Keratinocyte (primary cell): ENCODE data around the gene PPM1A. TPM values are rescaled to one million over a fixed set of nuclear protein-coding genes. Genes with fewer than 3 reads are reported as not detected.

Experiments used
- DNase-seq: peaks from one replicate; pipeline ENCODE4 v3.0.0-alpha.2; 2011; ENCODE audit warnings: low read depth, missing footprints, low spot score
- FAIRE-seq: peaks from 2 replicates; lab custom pipeline; 2011; peaks lifted over from hg19 to GRCh38; lab: Jason Lieb, UNC
- H2AFZ ChIP-seq: 2 replicates; pipeline ENCODE4 v1.6.0; 2012; ENCODE audit warnings: low read length, control low read depth, inconsistent platforms; ENCODE audit not compliant: control insufficient read depth
- H3K27ac ChIP-seq: 2 replicates; pipeline ENCODE4 v1.5.1; 2011; ENCODE audit warnings: low read length; ENCODE audit not compliant: control insufficient read depth, insufficient read depth
- H3K27me3 ChIP-seq: 3 replicates; pipeline ENCODE4 v1.6.0; 2011; ENCODE audit warnings: low read length; ENCODE audit not compliant: control insufficient read depth, insufficient read depth; ENCODE audit errors: extremely low read depth
- H3K36me3 ChIP-seq, 2 experiments: 2 replicates in 1 of 2; 3 replicates in 1 of 2; pipeline ENCODE4 v1.5.1; 2011; ENCODE audit warnings: low read length in 2 of 2, mild to moderate bottlenecking in 1 of 2; ENCODE audit not compliant: control insufficient read depth in 2 of 2, insufficient read depth in 2 of 2; ENCODE audit errors: extremely low read depth in 1 of 2
- H3K4me1 ChIP-seq: 3 replicates; pipeline ENCODE4 v1.5.1; 2011; ENCODE audit warnings: low read length; ENCODE audit not compliant: control insufficient read depth, insufficient read depth; ENCODE audit errors: extremely low read depth
- H3K4me2 ChIP-seq: 3 replicates; pipeline ENCODE4 v1.6.0; 2011; ENCODE audit warnings: low read depth, low read length; ENCODE audit not compliant: control insufficient read depth, insufficient read depth; ENCODE audit errors: extremely low read depth
- H3K4me3 ChIP-seq, 3 experiments: fragments of 200-600 bp in 1 of 3; sonication (generic) in 1 of 3; 2 replicates in 2 of 3; 3 replicates in 1 of 3; pipeline ENCODE4 v1.5.1; 2011 to 2016; ENCODE audit warnings: low read length in 3 of 3, mild to moderate bottlenecking in 3 of 3, control low read depth in 2 of 3, inconsistent platforms in 1 of 3, low read depth in 1 of 3, mixed read lengths in 1 of 3, mixed run types in 1 of 3, moderate library complexity in 1 of 3; ENCODE audit not compliant: control insufficient read depth in 2 of 3, insufficient read depth in 2 of 3; ENCODE audit errors: extremely low read depth in 1 of 3
- H3K79me2 ChIP-seq: 2 replicates; pipeline ENCODE4 v1.6.0; 2012; ENCODE audit warnings: low read length; ENCODE audit not compliant: control insufficient read depth, insufficient read depth
- H3K9ac ChIP-seq: 3 replicates; pipeline ENCODE4 v1.6.0; 2011; ENCODE audit warnings: low read length; ENCODE audit not compliant: control insufficient read depth, insufficient read depth; ENCODE audit errors: extremely low read depth
- H3K9me1 ChIP-seq: 3 replicates; pipeline ENCODE4 v1.6.0; 2011; ENCODE audit warnings: low read length; ENCODE audit not compliant: control insufficient read depth, insufficient read depth; ENCODE audit errors: extremely low read depth
- H3K9me3 ChIP-seq: 2 replicates; pipeline ENCODE4 v1.5.1; 2012; ENCODE audit warnings: low read depth, low read length; ENCODE audit not compliant: control insufficient read depth
- H4K20me1 ChIP-seq: 3 replicates; pipeline ENCODE4 v1.6.0; 2011; ENCODE audit warnings: low read length; ENCODE audit not compliant: control insufficient read depth, insufficient read depth; ENCODE audit errors: extremely low read depth
- EZH2 ChIP-seq: IDR thresholded peaks from one replicate; pipeline ENCODE4 v1.6.1; 2012; ENCODE audit warnings: inconsistent platforms, mild to moderate bottlenecking, low read length, moderate library complexity
- dilution Hi-C: fragments of 300-500 bp; cut with MboI; formaldehyde crosslinking; loops from one replicate; pipeline ENCODE4 v1.7.0; 2020; ENCODE audit warnings: low sequenced_read_pairs; ENCODE audit not compliant: extremely low pct_ligation_motif_present
- polyA plus RNA-seq, 5 experiments: library from polyadenylated mRNA; depleted of rRNA in 3 of 5; stranded (reverse) in 3 of 5; stranded (forward) in 1 of 5; unstranded in 1 of 5; fragments of >200 nt; gene quantifications; 1 replicate in 1 of 5; 2 replicates in 3 of 5; 3 replicates in 1 of 5; pipeline versions ENCODE4 v1.2.1 to v1.2.3, GENCODE V29; 2011 to 2012; ENCODE audit warnings: missing spikeins in 2 of 5, low read depth in 1 of 5, low replicate concordance in 1 of 5
- TF ChIP-seq, protein P1 (sequence below), 3 experiments: IDR thresholded peaks in 1 of 3; conservative IDR thresholded peaks in 1 of 3; optimal IDR thresholded peaks in 1 of 3; 2 replicates in 2 of 3; 3 replicates in 1 of 3; pipeline versions ENCODE3 to v1.5.1; 2011; ENCODE audit warnings: low read length in 3 of 3, mild to moderate bottlenecking in 3 of 3, moderate library complexity in 2 of 3, control low read depth in 1 of 3, inconsistent platforms in 1 of 3; ENCODE audit not compliant: insufficient read depth in 2 of 3; ENCODE audit errors: extremely low read depth in 1 of 3

Gene PPM1A
- polyA plus RNA-seq, 1 donor (not counting 4 experiments of a cell fraction or from before 2014, with no cell fraction given), result 44.5 TPM

DNA sequence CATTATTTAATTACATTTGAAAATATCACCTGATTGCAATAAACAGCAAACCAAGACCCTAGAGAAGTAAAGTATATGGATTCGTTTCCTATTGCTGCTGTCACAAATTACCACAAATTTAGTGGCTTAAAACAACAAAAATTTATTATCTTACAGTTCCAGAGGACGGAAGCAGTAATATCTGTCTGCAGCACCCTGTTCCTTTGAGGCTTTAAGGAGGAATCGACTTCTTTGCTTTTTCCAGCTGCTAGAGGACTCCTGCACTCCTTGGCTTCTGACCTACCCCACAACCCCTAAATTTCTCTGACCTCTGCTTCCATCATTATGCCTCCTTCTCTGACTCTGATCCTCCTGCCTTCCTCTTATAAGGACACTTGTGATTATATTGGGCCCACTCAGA, 23.8 kb upstream of the PPM1A start:
- Histone ChIP-seq H3K27ac (no peak overlapping the region), H3K36me3 (no peaks in the 10 kb centered on the region), H3K4me3 (no peak overlapping the region), H3K9me1 (no peaks in the 10 kb centered on the region), H3K9me3 (no peaks in the 10 kb centered on the region), H3K9ac (no peak overlapping the region), H3K27me3 (no peaks in the 10 kb centered on the region), H3K4me1 (no peaks in the 10 kb centered on the region), H2AFZ (no peak overlapping the region), H3K4me2 (no peak overlapping the region), H3K79me2 (no peaks in the 10 kb centered on the region), H4K20me1 (no peaks in the 10 kb centered on the region)
- dilution Hi-C loops, result no loop called here
- TF ChIP-seq EZH2, result no peak
- TF ChIP-seq, protein P1, sequence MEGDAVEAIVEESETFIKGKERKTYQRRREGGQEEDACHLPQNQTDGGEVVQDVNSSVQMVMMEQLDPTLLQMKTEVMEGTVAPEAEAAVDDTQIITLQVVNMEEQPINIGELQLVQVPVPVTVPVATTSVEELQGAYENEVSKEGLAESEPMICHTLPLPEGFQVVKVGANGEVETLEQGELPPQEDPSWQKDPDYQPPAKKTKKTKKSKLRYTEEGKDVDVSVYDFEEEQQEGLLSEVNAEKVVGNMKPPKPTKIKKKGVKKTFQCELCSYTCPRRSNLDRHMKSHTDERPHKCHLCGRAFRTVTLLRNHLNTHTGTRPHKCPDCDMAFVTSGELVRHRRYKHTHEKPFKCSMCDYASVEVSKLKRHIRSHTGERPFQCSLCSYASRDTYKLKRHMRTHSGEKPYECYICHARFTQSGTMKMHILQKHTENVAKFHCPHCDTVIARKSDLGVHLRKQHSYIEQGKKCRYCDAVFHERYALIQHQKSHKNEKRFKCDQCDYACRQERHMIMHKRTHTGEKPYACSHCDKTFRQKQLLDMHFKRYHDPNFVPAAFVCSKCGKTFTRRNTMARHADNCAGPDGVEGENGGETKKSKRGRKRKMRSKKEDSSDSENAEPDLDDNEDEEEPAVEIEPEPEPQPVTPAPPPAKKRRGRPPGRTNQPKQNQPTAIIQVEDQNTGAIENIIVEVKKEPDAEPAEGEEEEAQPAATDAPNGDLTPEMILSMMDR (optimal IDR thresholded peaks at IDR 0.05 in 1 of 3, IDR thresholded peaks at IDR 0.05 in 1 of 3, conservative IDR thresholded peaks at IDR 0.05 in 1 of 3; ENCODE audit: extremely low read depth in 1 of 3, insufficient read depth in 2 of 3, low read length in 3 of 3), result no peak
- DNase-seq (no peak), FAIRE-seq (no peak)

- Histone ChIP-seq H3K4me2 (no peak overlapping the region), H3K79me2 (no peaks in the 10 kb centered on the region), H3K4me3 (no peak overlapping the region), H3K9ac (no peak overlapping the region), H4K20me1 (no peaks in the 10 kb centered on the region), H3K9me1 (no peaks in the 10 kb centered on the region), H2AFZ (no peak overlapping the region), H3K27ac (no peak overlapping the region), H3K36me3 (no peaks in the 10 kb centered on the region), H3K9me3 (no peaks in the 10 kb centered on the region), H3K27me3 (no peaks in the 10 kb centered on the region), H3K4me1 (no peaks in the 10 kb centered on the region)
- FAIRE-seq (no peak), DNase-seq (no peak)
- dilution Hi-C loops, result no loop called here
- TF ChIP-seq EZH2, result no peak
- TF ChIP-seq, protein P1 (optimal IDR thresholded peaks at IDR 0.05 in 1 of 3, IDR thresholded peaks at IDR 0.05 in 1 of 3, conservative IDR thresholded peaks at IDR 0.05 in 1 of 3; ENCODE audit: extremely low read depth in 1 of 3, insufficient read depth in 2 of 3, low read length in 3 of 3), result no peak
Measured at GRCh38 chr14:60226298-60226697, 22.7 kb upstream of the PPM1A start.
